GM21723 (cell line): ENCODE measurements around the gene ITPR2.
"Not testable (repeated sequence)": the region's sequence is repeated elsewhere in the genome, so short reads cannot be mapped to it uniquely, and the experiment has no call there.

Experiments
- ATAC-seq: cut with Tn5 transposase; IDR thresholded peaks from one replicate; pipeline ENCODE4 v1.9.1; 2021; ENCODE audit warnings: mild to moderate bottlenecking, moderate library complexity; ENCODE audit not compliant: unreplicated experiment

ITPR2 gene

GRCh38 chr12:26832822-26833742, at the start of gene ITPR2:
Gene ITPR2 (minus strand): TSS chr12:26833194. CDS start chr12:26832781, 413 bp downstream.
- ATAC-seq = peak; percentile 73

- no peak for ATAC-seq
Observed at GRCh38 chr12:26880625-26881024, 47.6 kb upstream of the ITPR2 start.

GRCh38 chr12:26878661-26879119, 45.7 kb upstream of the ITPR2 start:
- ATAC-seq = no peak

GRCh38 chr12:26874501-26875296, 41.7 kb upstream of the ITPR2 start:
- no peak for ATAC-seq

GRCh38 chr12:26872625-26873024, 39.6 kb upstream of the ITPR2 start:
- no peak for ATAC-seq

GRCh38 chr12:26871985-26872384, 39.0 kb upstream of the ITPR2 start:
- no peak for ATAC-seq

- ATAC-seq = no peak
Observed at GRCh38 chr12:26870491-26871419, 37.8 kb upstream of the ITPR2 start.

GRCh38 chr12:26869908-26870459, 37.0 kb upstream of the ITPR2 start:
- no peak for ATAC-seq

- no peak for ATAC-seq
Observed at GRCh38 chr12:26869104-26869494, 36.1 kb upstream of the ITPR2 start.

GRCh38 chr12:26868447-26869103, 35.6 kb upstream of the ITPR2 start:
- ATAC-seq = no peak

GRCh38 chr12:26867080-26867479, 34.1 kb upstream of the ITPR2 start:
- peak; percentile 60 for ATAC-seq

GRCh38 chr12:26863515-26863914, 30.5 kb upstream of the ITPR2 start:
- ATAC-seq = no peak

- not testable (repeated sequence) for ATAC-seq
Observed at GRCh38 chr12:26862787-26863186, 29.8 kb upstream of the ITPR2 start.

GRCh38 chr12:26861690-26862089, 28.7 kb upstream of the ITPR2 start:
- no peak for ATAC-seq

GRCh38 chr12:26857465-26858176, 24.6 kb upstream of the ITPR2 start:
- ATAC-seq = no peak

GRCh38 chr12:26855337-26855736, 22.3 kb upstream of the ITPR2 start:
- ATAC-seq = no peak

GRCh38 chr12:26854031-26854390, 21.0 kb upstream of the ITPR2 start:
- peak; percentile 23 for ATAC-seq

- ATAC-seq = peak; percentile 83
Observed at GRCh38 chr12:26853303-26854030, 20.5 kb upstream of the ITPR2 start.
